Measurements from ENCODE around the gene POLK.
"Not testable (repeated sequence)": the region's sequence is repeated elsewhere in the genome, so short reads cannot be mapped to it uniquely, and the experiment has no call there.

POLK gene

GRCh38 chr5:75511435-75512382 lies at the start of gene POLK, which contains the start of gene CERT1:
TSS of gene POLK (plus strand) at chr5:75511891.
TSS of gene CERT1 (minus strand) at chr5:75511629. CDS start at chr5:75511207, 422 bp downstream.
- peak; percentile 95 for DNase-seq

- DNase-seq, result no peak
These were observed 48.0 kb upstream of the POLK start for GRCh38 chr5:75463726-75464125.

GRCh38 chr5:75465480-75465879 lies 46.2 kb upstream of the POLK start:
- no peak for DNase-seq

- DNase-seq, result no peak
These were observed 45.5 kb upstream of the POLK start for GRCh38 chr5:75466006-75466716.

GRCh38 chr5:75468593-75468992 lies 43.1 kb upstream of the POLK start:
- no peak for DNase-seq

- no peak for DNase-seq
These were observed 42.7 kb upstream of the POLK start for GRCh38 chr5:75469017-75469416.

- no peak for DNase-seq
These were observed 40.5 kb upstream of the POLK start for GRCh38 chr5:75471193-75471592.

- DNase-seq, result no peak
These were observed 38.7 kb upstream of the POLK start for GRCh38 chr5:75472973-75473372.

GRCh38 chr5:75473463-75473862 lies 38.2 kb upstream of the POLK start:
- no peak for DNase-seq

- DNase-seq, result no peak
These were observed 36.3 kb upstream of the POLK start for GRCh38 chr5:75475364-75475763.

- no peak for DNase-seq
These were observed 30.7 kb upstream of the POLK start for GRCh38 chr5:75481024-75481423.

GRCh38 chr5:75482482-75482881 lies 29.2 kb upstream of the POLK start:
- DNase-seq, result no peak

GRCh38 chr5:75484605-75485004 lies 27.1 kb upstream of the POLK start:
- DNase-seq, result no peak

GRCh38 chr5:75489847-75490246 lies 21.8 kb upstream of the POLK start:
- not testable (repeated sequence) for DNase-seq

- DNase-seq, result no peak
These were observed 20.1 kb upstream of the POLK start for GRCh38 chr5:75491621-75492020.

GRCh38 chr5:75496026-75496425 lies 15.7 kb upstream of the POLK start:
- no peak for DNase-seq

GRCh38 chr5:75498208-75498777 lies 13.4 kb upstream of the POLK start:
- DNase-seq, result no peak

GRCh38 chr5:75498875-75499274 lies 12.8 kb upstream of the POLK start:
- DNase-seq, result not testable (repeated sequence)

GRCh38 chr5:75505112-75505511 lies 6.6 kb upstream of the POLK start:
- DNase-seq, result not testable (repeated sequence)

- DNase-seq, result no peak
These were observed 3.9 kb upstream of the POLK start for GRCh38 chr5:75507841-75508240.

GRCh38 chr5:75509546-75509945 lies 2.1 kb upstream of the POLK start:
- DNase-seq, result no peak

- DNase-seq, result no peak
These were observed 1.7 kb upstream of the POLK start for GRCh38 chr5:75509956-75510355.

- no peak for DNase-seq
These were observed 1.3 kb upstream of the POLK start for GRCh38 chr5:75510417-75510835.

All from NCI-H510A (cell line).